SK-N-SH (cell line): Measurements from ENCODE around the gene MELTF.

Experiments
- CTCF ChIP-seq: fragments of 200-600 bp; sonication (generic); IDR thresholded peaks from 2 replicates; pipeline ENCODE4 v1.6.1; 2017; ENCODE audit warnings: antibody characterized with exemption, mild to moderate bottlenecking, moderate library complexity
- EP300 ChIP-seq, 2 experiments: IDR thresholded peaks; 2 replicates each; pipeline versions ENCODE4 v1.4.0 to v1.6.1; 2012; ENCODE audit warnings: borderline replicate concordance in 1 of 2, low read depth in 1 of 2, low read length in 1 of 2
- EZH2phosphoT487 ChIP-seq: fragments of 200-600 bp; sonication (generic); IDR thresholded peaks from 2 replicates; pipeline ENCODE4 v1.6.1; 2017; ENCODE audit warnings: low read depth, mixed run types, mild to moderate bottlenecking, antibody characterized with exemption, moderate library complexity, borderline replicate concordance
- MAX ChIP-seq: IDR thresholded peaks from 2 replicates; pipeline ENCODE4 v1.4.0; 2012; ENCODE audit warnings: low read depth
- MEF2A ChIP-seq: IDR thresholded peaks from 2 replicates; pipeline ENCODE4 v1.4.0; 2012; ENCODE audit warnings: low read depth, borderline replicate concordance
- NFIC ChIP-seq: IDR thresholded peaks from 2 replicates; pipeline ENCODE4 v1.4.0; 2012; ENCODE audit warnings: borderline replicate concordance
- POLR2AphosphoS5 ChIP-seq: IDR thresholded peaks from 2 replicates; pipeline ENCODE4 v1.6.1; 2012; ENCODE audit warnings: low read depth, low read length
- RAD21 ChIP-seq: IDR thresholded peaks from 2 replicates; pipeline ENCODE4 v1.6.1; 2012; ENCODE audit warnings: mild to moderate bottlenecking, low read length
- TAF1 ChIP-seq: IDR thresholded peaks from 2 replicates; pipeline ENCODE4 v1.6.1; 2012; ENCODE audit warnings: low read depth, mild to moderate bottlenecking, low read length, moderate library complexity, borderline replicate concordance
- USF1 ChIP-seq: IDR thresholded peaks from 2 replicates; pipeline ENCODE4 v1.4.0; 2012; ENCODE audit warnings: low read depth, borderline replicate concordance
- YY1 ChIP-seq: IDR thresholded peaks from 2 replicates; pipeline ENCODE4 v1.4.0; 2012; ENCODE audit warnings: low read depth, mild to moderate bottlenecking

GRCh38 chr3:197001106-197001971 lies 28.3 kb downstream of the MELTF start:
- no peak for TF ChIP-seq TAF1
- no peak for TF ChIP-seq EZH2phosphoT487
- no peak for TF ChIP-seq CTCF
- no peak for TF ChIP-seq RAD21
- TF ChIP-seq MAX: no peak
- TF ChIP-seq YY1: no peak
- TF ChIP-seq NFIC: no peak
- TF ChIP-seq POLR2AphosphoS5: no peak
- TF ChIP-seq USF1: no peak
- no peak for TF ChIP-seq EP300 (IDR thresholded peaks at IDR 0.05; ENCODE audit: borderline replicate concordance in 1 of 2, low read depth in 1 of 2, low read length in 1 of 2)
- TF ChIP-seq MEF2A: no peak
